HepG2 (cell line): ENCODE data around the gene GNAL. TPM values are rescaled to one million over a fixed set of nuclear protein-coding genes. Genes with fewer than 3 reads are reported as not detected.

Experiments
- ATAC-seq: fragments of 200-7000 bp; cut with Tn5 transposase; 3 replicates; pipeline ENCODE4 v1.9.1; 2020; ENCODE audit warnings: mild to moderate bottlenecking, moderate library complexity
- BruUV-seq: library from RNA; stranded (reverse); fragments of 400-500 nt; replicated peaks from 2 replicates; lab custom pipeline; 2021; lab: Mats Ljungman, UMichigan
- CTCF ChIA-PET: fragments of 300-600 bp; formaldehyde crosslinking; extraction: SDS; loops from one replicate; lab custom pipeline; 2021; ENCODE audit warnings: low total read pairs, inconsistent platforms, low intra/inter-chr PET ratio; lab: Yijun Ruan, JAX
- POLR2A ChIA-PET: fragments of 350-600 bp; sonication (Branson Sonifier 250); formaldehyde crosslinking; loops from one replicate; lab custom pipeline; 2020; ENCODE audit warnings: antibody characterized with exemption, inconsistent platforms; lab: Yijun Ruan, JAX
- DNase-seq: peaks from one replicate; pipeline ENCODE4 v3.0.0-alpha.2; 2015; ENCODE audit warnings: low spot score
- FAIRE-seq: peaks from 3 replicates; lab custom pipeline; 2011; peaks lifted over from hg19 to GRCh38; lab: Jason Lieb, UNC
- H2AFZ ChIP-seq: one replicate; pipeline ENCODE4 v1.6.1; 2011; ENCODE audit warnings: low read length, inconsistent platforms
- H3K27ac ChIP-seq: fragments of 300-600 bp; 3 replicates; pipeline ENCODE4 v1.8.0; 2011; ENCODE audit warnings: mixed run types, mild to moderate bottlenecking, mixed read lengths, low read length, inconsistent platforms; ENCODE audit not compliant: insufficient read depth; ENCODE audit errors: extremely low read length
- H3K27me3 ChIP-seq, 2 experiments: fragments of 200-600 bp in 1 of 2; 2 replicates in 1 of 2; 3 replicates in 1 of 2; pipeline versions ENCODE4 v1.6.0 to v1.8.0; 2011; ENCODE audit warnings: low read length in 2 of 2, mild to moderate bottlenecking in 2 of 2, moderate library complexity in 2 of 2, inconsistent platforms in 1 of 2; ENCODE audit not compliant: insufficient read depth in 2 of 2, control insufficient read depth in 1 of 2
- H3K36me3 ChIP-seq, 2 experiments: fragments of 200-600 bp in 1 of 2; replicated peaks in 1 of 2; 2 replicates in 1 of 2; 3 replicates in 1 of 2; pipeline versions ENCODE4 v1.5.1 to v1.8.0; 2011; ENCODE audit warnings: low read length in 2 of 2, inconsistent platforms in 1 of 2; ENCODE audit not compliant: insufficient read depth in 2 of 2, control insufficient read depth in 1 of 2
- H3K4me1 ChIP-seq: 2 replicates; pipeline ENCODE4 v1.5.1; 2012; ENCODE audit warnings: low read length, inconsistent platforms; ENCODE audit not compliant: insufficient read depth
- H3K4me2 ChIP-seq: 2 replicates; pipeline ENCODE4 v1.6.0; 2011; ENCODE audit warnings: low read depth, low read length, inconsistent platforms
- H3K4me3 ChIP-seq, 3 experiments: fragments of 200-600 bp in 1 of 3; sonication (generic), shearing (Covaris generic) in 1 of 3; replicated peaks in 1 of 3; 2 replicates each; pipeline ENCODE4 v1.5.1; 2011 to 2016; ENCODE audit warnings: low read length in 3 of 3, inconsistent platforms in 2 of 3, low read depth in 2 of 3, mild to moderate bottlenecking in 2 of 3, control low read depth in 1 of 3, mixed read lengths in 1 of 3; ENCODE audit not compliant: insufficient read depth in 1 of 3
- H3K79me2 ChIP-seq: one replicate; pipeline ENCODE4 v1.6.1; 2011; ENCODE audit warnings: low read length, inconsistent platforms; ENCODE audit not compliant: insufficient read depth
- H3K9ac ChIP-seq: 2 replicates; pipeline ENCODE4 v1.6.0; 2011; ENCODE audit warnings: mild to moderate bottlenecking, low read depth, low read length, inconsistent platforms; ENCODE audit not compliant: insufficient read depth
- H3K9me3 ChIP-seq: 2 replicates; pipeline ENCODE4 v1.5.1; 2012; ENCODE audit warnings: mild to moderate bottlenecking, low read length
- H4K20me1 ChIP-seq: 2 replicates; pipeline ENCODE4 v1.6.0; 2011; ENCODE audit warnings: inconsistent platforms, mild to moderate bottlenecking, low read length, moderate library complexity; ENCODE audit not compliant: insufficient read depth
- ETV6 ChIP-seq: sonication (generic); formaldehyde crosslinking; conservative IDR thresholded peaks from 2 replicates; pipeline ENCODE4 v1.4.0; 2020; ENCODE audit warnings: missing genetic modification reagents
- GATAD1 ChIP-seq: IDR thresholded peaks from 2 replicates; pipeline ENCODE4 v1.6.1; 2016; ENCODE audit warnings: missing genetic modification reagents, missing compliant biosample characterization
- HDAC1 ChIP-seq: sonication (generic); formaldehyde crosslinking; IDR thresholded peaks from 2 replicates; pipeline ENCODE4 v1.5.1; 2020; ENCODE audit warnings: mild to moderate bottlenecking, missing genetic modification reagents
- KDM5A ChIP-seq: fragments of 200-600 bp; sonication (generic); IDR thresholded peaks from 2 replicates; pipeline ENCODE4 v1.7.0; 2018; ENCODE audit warnings: antibody characterized with exemption, mild to moderate bottlenecking, low read length, borderline replicate concordance
- MIER3 ChIP-seq: IDR thresholded peaks from 2 replicates; pipeline ENCODE4 v1.6.1; 2016; ENCODE audit warnings: missing compliant biosample characterization, borderline replicate concordance
- NKX3-1 ChIP-seq: sonication (generic); formaldehyde crosslinking; IDR thresholded peaks from 2 replicates; pipeline ENCODE4 v1.5.0; 2020; ENCODE audit warnings: missing genetic modification reagents
- NR2F1 ChIP-seq, 2 experiments: fragments of 450-650 bp in 1 of 2; formaldehyde crosslinking in 1 of 2; IDR thresholded peaks; 2 replicates each; pipeline versions ENCODE4 v1.5.0 to v1.6.1; 2016 to 2020; ENCODE audit warnings: mild to moderate bottlenecking in 1 of 2, missing compliant biosample characterization in 1 of 2, missing genetic modification reagents in 1 of 2, moderate library complexity in 1 of 2
- POLR2G ChIP-seq: fragments of 200-400 bp; formaldehyde crosslinking; IDR thresholded peaks from 2 replicates; pipeline ENCODE4 v1.6.1; 2018; ENCODE audit warnings: mild to moderate bottlenecking, low read depth, low read length, moderate library complexity
- PRMT3 ChIP-seq: sonication (generic); formaldehyde crosslinking; IDR thresholded peaks from 2 replicates; pipeline ENCODE4 v1.8.1; 2022; ENCODE audit warnings: low read depth, mild to moderate bottlenecking, moderate library complexity, missing genetic modification reagents, borderline replicate concordance
- RBAK ChIP-seq: sonication (generic); formaldehyde crosslinking; IDR thresholded peaks from 2 replicates; pipeline ENCODE4 v1.5.1; 2020; ENCODE audit warnings: mild to moderate bottlenecking, missing genetic modification reagents
- RFX3 ChIP-seq: IDR thresholded peaks from 2 replicates; pipeline ENCODE4 v1.6.1; 2016; ENCODE audit warnings: missing biosample characterization, missing genetic modification reagents
- THAP8 ChIP-seq: sonication (generic); formaldehyde crosslinking; IDR thresholded peaks from 2 replicates; pipeline ENCODE4 v1.5.1; 2020; ENCODE audit warnings: missing genetic modification reagents, mild to moderate bottlenecking, borderline replicate concordance
- ZNF282 ChIP-seq: fragments of 450-650 bp; IDR thresholded peaks from 2 replicates; pipeline ENCODE4 v1.6.1; 2018; ENCODE audit not compliant: partially characterized antibody
- ZNF354B ChIP-seq: sonication (generic); formaldehyde crosslinking; IDR thresholded peaks from 2 replicates; pipeline ENCODE4 v1.8.0; 2022; ENCODE audit warnings: mild to moderate bottlenecking, missing genetic modification reagents
- ZNF496 ChIP-seq: sonication (generic); formaldehyde crosslinking; IDR thresholded peaks from 2 replicates; pipeline ENCODE4 v1.8.1; 2023; ENCODE audit warnings: mild to moderate bottlenecking, moderate library complexity, missing genetic modification reagents; ENCODE audit not compliant: insufficient replicate concordance
- ZNF530 ChIP-seq: sonication (generic); formaldehyde crosslinking; IDR thresholded peaks from 2 replicates; pipeline ENCODE4 v1.5.0; 2020; ENCODE audit warnings: low read depth, mild to moderate bottlenecking, missing genetic modification reagents
- WGBS: methylation state at CpG from one replicate; pipeline ENCODE4 v1.1.6; 2017; ENCODE audit warnings: low lambda C conversion rate; 5-methylcytosine and 5-hydroxymethylcytosine counted together
- in situ Hi-C: cut with HindIII; loops from 2 replicates; pipeline ENCODE4 v1.10.0; 2017; ENCODE audit warnings: low pct_unique_long_range_greater_than_20kb; ENCODE audit not compliant: extremely low pct_ligation_motif_present
- intact Hi-C: fragments of 100-400 bp; cut with micrococcal nuclease; formaldehyde crosslinking; loops from one replicate; pipeline ENCODE4 v1.10.0; 2022; ENCODE audit not compliant: unreplicated experiment
- polyA plus RNA-seq, 8 experiments: library from polyadenylated mRNA; depleted of rRNA in 3 of 8; stranded (reverse) in 7 of 8; unstranded in 1 of 8; fragments of >200 nt; fragmentation: Illumina TruSeq in 4 of 8; extraction: Trizol in 4 of 8; gene quantifications; 2 replicates each; pipeline versions ENCODE4 v1.2.1 to v1.2.3, GENCODE V29; 2011 to 2016; ENCODE audit warnings: low read depth in 4 of 8, missing spikeins in 1 of 8, mixed read lengths in 1 of 8; ENCODE audit not compliant: insufficient read depth in 1 of 8
- total RNA-seq, 5 experiments: library from RNA; depleted of rRNA; stranded (reverse); fragments of >200 nt; fragmentation: Illumina TruSeq; extraction: Trizol; gene quantifications; 2 replicates each; pipeline ENCODE4 v1.2.3, GENCODE V29; 2016; ENCODE audit warnings: low read depth in 1 of 5
- TF ChIP-seq, protein P1 (sequence below): sonication (generic); formaldehyde crosslinking; IDR thresholded peaks from 2 replicates; pipeline ENCODE4 v1.4.0; 2020; ENCODE audit warnings: missing genetic modification reagents

Gene GNAL
- total and polyA plus RNA-seq, 2 of the 13 experiments (the other 11 are each of a cell fraction or from before 2014, with no cell fraction given): 0.87 to 1.4 TPM

GRCh38 chr18:11719621-11720020 lies 30.6 kb downstream of the GNAL start:
- no peak overlapping the region for H3K4me2 ChIP-seq
- ATAC-seq: no peak
- DNase-seq: no peak
- H2AFZ ChIP-seq: no peak overlapping the region
- H3K9ac ChIP-seq: no peak overlapping the region
- no peaks in the 10 kb centered on the region for H3K36me3 ChIP-seq
- H3K27ac ChIP-seq: no peak overlapping the region
- in situ Hi-C loops: loop anchor here (10.0 kb wide), 1 partner anchor 65 kb away; no protein-coding TSS in a partner anchor
- FAIRE-seq: no peak
- no peaks in the 10 kb centered on the region for H4K20me1 ChIP-seq
- intact Hi-C loops: no loop called here
- peaks cover 0 to 4% of the 10 kb centered on the region in 2 experiments; a peak in 1 of 5 replicates for H3K27me3 ChIP-seq
- no peaks in the 10 kb centered on the region for H3K4me1 ChIP-seq
- no peaks in the 10 kb centered on the region for H3K79me2 ChIP-seq
- CTCF ChIA-PET: no interaction called here
- H3K9me3 ChIP-seq: no peaks in the 10 kb centered on the region
- no CpG with 5 or more reads among the region's 7 CpGs for WGBS
- TF ChIP-seq RBAK: no peak
- no peak for TF ChIP-seq ETV6 (CRISPR knock-in tag)
- TF ChIP-seq ZNF354B (CRISPR knock-in tag): no peak
- TF ChIP-seq NKX3-1: no peak
- TF ChIP-seq KDM5A: no peak
- TF ChIP-seq THAP8 (CRISPR knock-in tag): no peak
- no peak for TF ChIP-seq ZNF530
- no peak for TF ChIP-seq RFX3
- TF ChIP-seq POLR2G: no peak
- TF ChIP-seq, all 625 proteins: peak for 0
- no TSS peak for BruUV-seq
- POLR2A ChIA-PET: no interaction called here
- no peak overlapping the region for H3K4me3 ChIP-seq

DNA sequence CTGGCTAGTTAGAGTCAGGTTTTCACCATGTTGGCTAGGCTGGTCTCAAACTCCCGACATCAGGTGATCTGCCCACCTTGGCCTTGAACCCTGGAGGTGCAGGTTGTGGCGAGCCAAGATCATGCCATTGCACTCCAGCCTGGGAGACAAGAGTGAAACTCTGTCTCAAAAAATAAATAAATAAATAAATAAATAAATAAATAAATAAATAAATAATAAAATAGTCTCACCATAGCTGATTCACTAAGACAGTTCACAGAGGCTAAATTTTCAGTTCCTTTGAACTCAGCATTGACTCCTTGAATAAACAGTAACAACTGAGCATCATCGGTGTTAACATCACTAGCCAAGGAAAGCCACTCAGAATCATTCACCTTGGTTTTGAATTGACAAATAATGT lies 32.7 kb downstream of the GNAL start:
- no peak overlapping the region for H3K9ac ChIP-seq
- H3K79me2 ChIP-seq: no peaks in the 10 kb centered on the region
- peaks cover 0 to 9% of the 10 kb centered on the region in 2 experiments; a peak in 3 of 5 replicates for H3K27me3 ChIP-seq
- no peak overlapping the region for H2AFZ ChIP-seq
- intact Hi-C loops (no loop called here), in situ Hi-C loops (loop anchor here (10.0 kb wide), 1 partner anchor 67 kb away; no protein-coding TSS in a partner anchor)
- FAIRE-seq (no peak), DNase-seq (no peak), ATAC-seq (no peak)
- no peaks in the 10 kb centered on the region for H3K36me3 ChIP-seq
- POLR2A ChIA-PET: no interaction called here
- WGBS: 37% methylated on average over 3 of the region's 3 CpGs
- no TSS peak for BruUV-seq
- no peak overlapping the region for H3K27ac ChIP-seq
- H3K4me2 ChIP-seq: no peak overlapping the region
- H3K4me1 ChIP-seq: no peaks in the 10 kb centered on the region
- no peaks in the 10 kb centered on the region for H4K20me1 ChIP-seq
- CTCF ChIA-PET: no interaction called here
- H3K9me3 ChIP-seq: no peaks in the 10 kb centered on the region
- H3K4me3 ChIP-seq: no peak overlapping the region
- TF ChIP-seq MIER3 (CRISPR knock-in tag) (no peak), NR2F1 (CRISPR knock-in tag; IDR thresholded peaks at IDR 0.05) (no peak), PRMT3 (CRISPR knock-in tag) (no peak), ZNF282 (no peak), GATAD1 (CRISPR knock-in tag) (no peak), HDAC1 (no peak), ZNF496 (CRISPR knock-in tag) (no peak)
- TF ChIP-seq, protein P1, sequence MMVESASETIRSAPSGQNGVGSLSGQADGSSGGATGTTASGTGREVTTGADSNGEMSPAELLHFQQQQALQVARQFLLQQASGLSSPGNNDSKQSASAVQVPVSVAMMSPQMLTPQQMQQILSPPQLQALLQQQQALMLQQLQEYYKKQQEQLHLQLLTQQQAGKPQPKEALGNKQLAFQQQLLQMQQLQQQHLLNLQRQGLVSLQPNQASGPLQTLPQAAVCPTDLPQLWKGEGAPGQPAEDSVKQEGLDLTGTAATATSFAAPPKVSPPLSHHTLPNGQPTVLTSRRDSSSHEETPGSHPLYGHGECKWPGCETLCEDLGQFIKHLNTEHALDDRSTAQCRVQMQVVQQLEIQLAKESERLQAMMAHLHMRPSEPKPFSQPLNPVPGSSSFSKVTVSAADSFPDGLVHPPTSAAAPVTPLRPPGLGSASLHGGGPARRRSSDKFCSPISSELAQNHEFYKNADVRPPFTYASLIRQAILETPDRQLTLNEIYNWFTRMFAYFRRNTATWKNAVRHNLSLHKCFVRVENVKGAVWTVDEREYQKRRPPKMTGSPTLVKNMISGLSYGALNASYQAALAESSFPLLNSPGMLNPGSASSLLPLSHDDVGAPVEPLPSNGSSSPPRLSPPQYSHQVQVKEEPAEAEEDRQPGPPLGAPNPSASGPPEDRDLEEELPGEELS: no peak
